Dermis lymphatic vessel endothelial cell (primary cell): ENCODE data around the gene BICRA. TPM values are rescaled to one million over a fixed set of nuclear protein-coding genes. Genes with fewer than 3 reads are reported as not detected.

Source experiments
- total RNA-seq: library from RNA; depleted of rRNA; stranded (reverse); fragments of >200 nt; gene quantifications from 2 replicates; pipeline ENCODE4 v1.2.1, GENCODE V29; 2014

BICRA gene
- 2.3 and 3.7 TPM in 2 replicates for total RNA-seq

DNA sequence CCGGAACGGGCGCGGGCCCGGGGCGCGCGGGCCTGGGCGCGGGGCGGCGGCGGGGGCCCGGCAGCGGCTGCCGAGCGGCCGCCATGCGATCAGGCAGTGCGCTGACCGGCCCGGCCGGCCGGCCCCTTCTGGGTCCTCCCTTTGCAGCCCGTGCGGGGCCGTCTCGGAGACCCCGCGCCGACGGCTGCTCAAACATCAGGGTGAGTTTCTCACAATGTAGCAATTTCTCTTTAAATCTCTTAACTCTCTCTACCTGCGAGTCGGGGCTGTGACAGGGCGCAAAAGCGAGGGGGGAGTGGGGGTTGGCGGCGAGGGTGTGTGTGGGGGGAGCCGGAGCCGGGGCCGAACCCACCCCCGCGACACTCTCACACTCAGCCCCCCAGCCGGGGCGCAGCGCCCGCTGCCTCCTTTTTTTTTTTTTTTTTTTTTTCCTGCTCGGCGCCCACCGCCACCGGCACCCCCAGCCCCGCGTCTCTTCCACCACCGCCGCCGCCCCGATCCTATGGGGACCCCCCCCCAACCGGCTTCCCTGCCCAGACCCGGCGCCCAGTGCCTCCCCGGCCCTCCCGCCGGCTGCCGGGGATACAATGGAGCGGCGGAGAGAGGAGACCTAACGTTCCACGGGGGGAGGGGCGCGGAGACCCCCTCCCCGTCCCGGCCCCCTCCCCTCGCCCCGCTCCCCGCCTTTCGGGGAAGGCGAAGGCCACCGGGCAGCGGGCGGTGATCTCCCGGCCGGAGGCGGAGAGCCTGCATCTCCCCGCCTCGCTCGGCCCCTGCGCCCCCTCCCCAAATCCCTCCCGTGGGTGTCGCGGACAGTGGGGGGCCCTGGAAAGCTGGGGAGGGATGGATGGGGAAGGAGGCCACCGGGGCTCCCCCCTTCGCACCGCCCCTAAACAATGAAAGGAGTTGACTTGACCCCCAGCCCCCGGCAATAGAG lies at the start of gene BICRA:
TSS of gene BICRA (plus strand) at position 166 of the 937 bp plus-strand sequence. CDS start 64,441 bp downstream, outside the sequence.

DNA sequence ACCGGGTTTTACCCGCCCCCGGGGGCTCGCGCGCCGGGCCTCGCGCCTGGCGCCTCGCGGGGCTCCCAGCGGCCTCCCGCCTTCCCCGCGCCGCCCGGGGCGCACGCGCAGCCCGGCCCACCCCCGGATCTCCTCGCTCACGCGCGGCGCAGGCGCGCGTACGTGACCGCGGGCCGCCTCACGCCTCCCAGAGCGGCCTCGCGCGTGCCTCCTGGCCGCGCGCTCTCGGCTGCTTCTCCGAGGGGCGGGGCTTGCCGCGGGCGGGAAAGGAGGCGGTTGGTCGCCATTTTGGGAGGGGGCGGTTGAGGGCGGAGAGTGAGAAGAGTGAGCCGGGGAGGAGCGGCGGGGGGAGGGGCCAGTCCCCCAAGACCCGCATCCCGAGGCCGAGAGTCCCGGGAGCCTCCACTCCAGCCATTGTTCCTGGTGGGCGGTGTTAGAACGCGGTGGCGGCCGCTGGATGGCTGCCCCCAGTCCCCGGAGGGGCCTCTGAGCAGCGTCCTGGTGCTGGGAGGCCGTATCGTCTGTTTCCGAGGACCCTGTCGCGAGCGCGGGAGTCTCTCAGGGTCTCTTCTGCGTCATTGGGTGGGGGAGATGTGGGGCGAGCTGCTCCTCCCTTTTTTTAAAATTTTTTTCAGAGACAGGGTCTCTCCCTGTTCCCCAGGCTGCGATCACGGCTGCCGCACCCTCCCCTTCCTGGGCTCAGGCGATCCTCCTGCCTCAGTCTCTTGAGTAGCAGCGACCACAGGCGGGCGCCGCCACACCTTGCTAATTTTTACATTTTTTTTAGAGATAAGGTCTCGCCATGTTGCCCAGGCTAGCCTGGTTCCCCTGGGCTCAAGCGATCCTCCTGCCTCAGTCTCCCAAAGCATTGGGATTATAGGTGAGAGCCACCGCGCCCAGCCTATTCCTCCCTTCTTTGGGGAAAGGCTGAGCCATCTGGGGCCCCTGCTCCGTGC lies 35.6 kb upstream of the BICRA start, which contains the start of gene ZNF541:
TSS of gene ZNF541 (minus strand) at position 78 of the 956 bp plus-strand sequence. CDS start 17,292 bp downstream, outside the sequence.

DNA sequence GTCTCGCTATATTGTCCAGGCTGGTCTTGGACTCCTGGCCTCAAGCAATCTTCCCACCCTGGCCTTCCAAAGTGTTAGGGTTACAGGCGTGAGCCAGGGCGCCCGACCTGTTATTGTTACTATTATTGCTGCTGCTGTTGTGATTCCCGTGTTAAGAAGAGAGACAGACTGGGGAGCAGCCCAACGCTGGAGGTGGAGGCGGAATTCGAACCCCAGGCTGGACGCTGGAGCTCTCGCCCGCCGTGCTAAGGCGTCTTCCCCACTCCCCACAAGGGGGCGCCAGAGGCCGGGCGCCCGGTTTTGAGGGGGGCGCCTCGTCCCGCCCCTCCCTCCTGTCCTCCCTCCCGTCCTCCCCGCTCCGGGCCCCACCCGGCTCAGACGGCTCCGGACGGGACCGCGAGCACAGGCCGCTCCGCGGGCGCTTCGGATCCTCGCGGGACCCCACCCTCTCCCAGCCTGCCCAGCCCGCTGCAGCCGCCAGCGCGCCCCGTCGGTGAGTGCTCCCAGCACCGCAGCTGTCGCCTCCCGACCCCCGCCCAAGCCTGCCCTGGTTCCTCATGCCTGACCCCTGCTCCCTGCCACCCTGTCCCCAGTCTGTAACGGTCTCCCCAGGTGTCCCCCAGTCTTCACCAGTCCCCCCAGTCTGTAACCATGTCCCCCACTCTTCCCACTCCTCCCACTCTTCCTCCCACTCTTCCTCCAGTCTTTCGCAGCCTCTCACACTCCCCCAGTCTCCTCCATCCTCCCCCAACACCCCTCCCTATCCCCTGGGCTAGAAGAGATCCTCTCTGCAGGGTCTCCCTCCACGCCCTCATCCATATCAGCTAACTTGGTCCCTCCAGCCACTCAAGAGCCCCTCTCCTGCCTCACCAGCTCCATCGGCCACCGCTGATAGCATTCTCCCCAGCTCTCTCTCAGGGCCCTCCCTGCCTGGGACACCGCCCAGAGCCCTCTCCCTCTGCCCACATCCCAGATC lies 104.4 kb downstream of the BICRA start, which contains the start of gene EHD2:
TSS of gene EHD2 (plus strand) at position 377 of the 976 bp plus-strand sequence. CDS start 3,191 bp downstream, outside the sequence.

DNA sequence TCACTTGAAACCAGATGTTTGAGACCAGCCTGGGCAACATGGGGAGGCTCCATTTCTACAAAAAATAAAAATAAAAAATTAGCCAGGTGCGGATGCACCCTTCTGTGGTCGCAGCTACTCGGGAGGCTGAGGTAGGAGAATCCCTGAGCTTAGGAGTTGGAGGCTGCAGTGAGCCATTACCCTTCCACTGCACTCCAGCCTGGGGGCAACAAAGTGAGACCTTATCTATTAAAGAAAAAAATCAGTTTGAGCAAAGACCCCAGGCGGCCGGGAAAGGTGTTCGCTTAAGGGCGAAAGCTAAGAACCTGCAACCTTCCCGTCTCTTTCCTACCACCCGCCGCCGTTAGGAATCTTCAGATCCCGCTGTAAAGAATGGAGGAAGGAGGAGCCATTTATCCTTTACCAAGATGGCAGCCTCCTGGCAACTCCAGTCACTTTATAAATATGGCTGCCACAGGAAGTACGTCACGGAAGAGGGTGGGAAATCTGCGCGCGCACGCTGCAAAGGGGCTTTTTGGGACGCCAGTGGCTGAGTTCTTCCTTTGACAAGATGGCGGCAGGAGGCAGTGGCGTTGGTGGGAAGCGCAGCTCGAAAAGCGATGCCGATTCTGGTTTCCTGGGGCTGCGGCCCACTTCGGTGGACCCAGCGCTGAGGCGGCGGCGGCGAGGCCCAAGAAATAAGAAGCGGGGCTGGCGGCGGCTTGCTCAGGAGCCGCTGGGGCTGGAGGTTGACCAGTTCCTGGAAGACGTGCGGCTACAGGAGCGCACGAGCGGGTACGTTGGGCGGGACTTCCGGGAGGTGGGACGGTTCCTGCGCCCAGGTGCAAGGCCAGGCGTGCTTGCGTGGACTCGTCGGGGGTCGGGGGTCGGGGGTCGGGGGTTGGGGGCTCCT lies 136.3 kb downstream of the BICRA start, which contains the start of gene NOP53:
TSS of gene NOP53 (plus strand) at position 537 of the 892 bp plus-strand sequence. CDS start at position 551, 14 bp downstream.

Other genes starting within 250 kb of the BICRA start
- 0.09 and 0.33 TPM in 2 replicates for gene MEIS3, start 189.6 kb upstream of the BICRA start, total RNA-seq
- not detected in 2 replicates for gene SLC8A2, start 137.2 kb upstream of the BICRA start, total RNA-seq
- 2.7 and 3.4 TPM in 2 replicates for gene KPTN, start 124.9 kb upstream of the BICRA start, total RNA-seq
- gene NAPA, start 94.1 kb upstream of the BICRA start, total RNA-seq, result 59.6 and 70.2 TPM in 2 replicates
- gene ZNF541, start 36.0 kb upstream of the BICRA start, total RNA-seq, result 0.22 and 0.77 TPM in 2 replicates
- 83.8 and 85.5 TPM in 2 replicates for gene EHD2, start 104.3 kb downstream of the BICRA start, total RNA-seq
- gene NOP53, start 136.4 kb downstream of the BICRA start, total RNA-seq, result 82.9 and 109 TPM in 2 replicates
- gene SELENOW, start 169.6 kb downstream of the BICRA start, total RNA-seq, result 213 and 450 TPM in 2 replicates
- gene TPRX1, start 195.4 kb downstream of the BICRA start, total RNA-seq, result not detected in 2 replicates
- not detected in 2 replicates for gene CRX, start 212.8 kb downstream of the BICRA start, total RNA-seq